GM19193 (cell line): Measurements from ENCODE around the gene ZNF784.

Experiments
- POLR2A ChIP-seq: IDR thresholded peaks from 4 replicates; pipeline ENCODE4 v1.6.1; 2011; ENCODE audit not compliant: insufficient read depth, insufficient read length; ENCODE audit errors: extremely low read depth

The ZNF784 gene

DNA sequence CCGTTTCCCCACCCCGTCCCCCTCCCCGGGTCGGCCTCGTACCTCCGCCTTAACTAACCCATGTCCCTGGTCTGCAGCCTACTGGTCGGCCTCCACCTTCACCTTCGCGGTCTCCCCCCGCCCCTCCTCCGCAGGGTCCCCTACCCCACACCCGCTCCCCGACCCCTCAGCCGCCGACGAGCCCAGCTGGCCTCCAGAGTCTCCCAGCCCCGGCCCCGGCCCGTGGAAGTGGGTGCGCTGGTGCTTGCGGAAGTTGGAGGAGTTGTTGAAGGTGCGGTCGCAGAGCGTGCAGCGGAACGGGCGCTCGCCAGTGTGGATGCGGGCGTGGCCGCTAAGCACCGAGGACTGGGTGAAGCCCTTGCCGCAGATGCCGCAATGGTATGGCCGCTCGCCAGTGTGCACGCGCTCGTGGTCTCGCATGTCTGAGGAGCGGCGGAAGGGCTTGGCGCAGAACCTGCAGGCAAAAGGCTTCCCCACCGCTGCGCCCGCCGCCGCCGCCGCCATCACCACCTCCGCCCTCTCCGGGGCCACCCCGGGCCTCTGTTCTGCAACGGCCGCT, 2.6 kb downstream of the ZNF784 start:
- peak; percentile 6 for TF ChIP-seq POLR2A

DNA sequence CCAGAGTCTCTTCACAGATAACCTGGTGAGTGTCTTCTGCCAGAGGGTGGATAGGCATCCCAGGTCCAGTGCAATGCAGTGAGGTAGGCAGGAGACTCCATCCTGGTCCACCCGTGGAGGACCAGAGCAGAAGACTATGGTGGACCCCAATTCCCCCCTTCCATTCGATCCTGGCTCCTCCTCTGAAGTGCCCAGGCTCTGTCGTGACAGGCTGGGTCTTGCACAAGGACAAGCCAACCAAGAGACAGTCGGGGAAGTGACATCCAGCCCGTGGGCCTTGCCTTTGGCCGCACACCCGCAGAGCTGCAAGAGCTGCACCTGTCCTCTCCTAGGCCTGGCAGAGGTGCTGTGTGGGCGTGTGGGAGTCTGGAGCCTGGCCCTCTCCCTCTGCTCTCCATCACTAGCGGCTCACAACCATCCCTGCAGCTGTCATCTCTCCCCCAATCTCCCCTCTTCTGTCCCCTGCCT, 3.1 kb downstream of the ZNF784 start:
- no peak for TF ChIP-seq POLR2A

DNA sequence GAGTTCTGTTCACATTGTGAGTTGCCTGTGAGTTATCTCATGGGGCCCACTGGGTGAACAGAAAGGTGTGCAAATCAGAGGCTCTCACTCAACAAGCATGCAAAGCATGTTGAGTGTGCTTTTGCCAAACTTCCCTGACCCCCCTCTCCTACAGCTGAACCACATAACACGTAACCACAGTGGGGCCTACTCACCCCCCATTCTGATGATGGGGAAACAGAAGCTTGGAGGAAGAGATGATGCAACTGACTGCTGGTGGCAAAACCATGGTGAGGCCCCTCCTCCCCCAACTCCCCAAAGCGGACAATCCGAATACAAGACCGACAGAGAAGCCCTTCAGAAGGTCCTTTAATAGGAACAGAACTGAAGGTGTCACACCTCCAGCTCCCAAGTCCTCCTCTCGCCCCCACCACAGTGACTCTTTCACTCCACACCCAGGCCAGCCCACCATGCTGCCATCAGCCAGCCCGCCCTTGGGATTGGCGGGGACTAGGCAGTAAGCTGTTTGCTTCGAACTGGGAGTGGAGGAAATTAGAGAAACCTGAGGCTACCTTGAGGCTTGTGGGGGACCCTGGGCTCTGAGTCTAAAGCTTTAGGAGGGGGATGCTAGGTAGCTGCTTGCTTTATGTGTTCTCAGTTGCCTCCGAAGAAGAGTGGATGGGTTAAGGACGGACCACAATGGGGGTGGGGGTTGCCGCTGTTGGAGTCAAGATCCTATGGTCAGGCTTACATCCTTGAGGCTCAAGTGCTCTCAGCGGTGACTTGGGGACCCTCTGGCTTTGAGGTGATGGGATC, 3.8 kb downstream of the ZNF784 start:
- TF ChIP-seq POLR2A = no peak

DNA sequence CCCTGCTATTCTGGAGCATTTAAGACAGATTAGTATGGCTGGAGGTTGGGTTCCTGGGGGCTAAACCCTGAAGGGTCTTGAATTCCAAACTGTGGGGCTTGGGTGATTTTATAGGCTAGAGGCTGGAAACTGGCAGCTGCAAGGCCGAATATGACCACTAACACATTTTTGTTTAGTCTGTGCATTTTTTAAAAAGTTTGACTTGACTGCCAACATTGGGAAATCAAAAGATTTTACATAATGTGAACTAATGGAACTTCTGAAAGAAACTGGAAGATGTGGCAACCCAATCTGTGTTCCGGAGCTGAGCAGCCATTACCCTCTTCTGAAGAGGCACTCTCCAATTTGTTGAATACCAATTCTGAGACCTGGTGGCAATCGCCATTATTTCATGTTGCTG, 5.1 kb downstream of the ZNF784 start:
- TF ChIP-seq POLR2A = no peak

DNA sequence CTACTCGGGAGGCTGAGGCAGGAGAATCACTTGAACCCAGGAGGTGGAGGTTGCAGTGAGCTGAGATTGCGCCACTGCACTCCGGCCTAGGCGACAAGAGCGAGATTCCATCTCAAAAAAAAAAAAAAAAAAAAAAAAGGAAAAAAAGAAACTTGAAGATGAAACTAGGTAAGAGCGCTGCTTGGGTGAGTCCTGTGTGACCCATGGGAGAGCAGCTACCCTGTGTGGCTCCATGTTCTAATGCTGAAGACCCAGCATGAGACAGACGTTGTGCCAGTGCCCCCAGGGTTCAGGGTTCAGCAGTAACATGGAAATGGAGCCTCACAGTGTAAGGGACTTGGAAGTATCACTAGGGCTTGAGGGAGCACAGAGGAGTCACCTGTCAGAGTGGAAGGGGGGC, 5.9 kb downstream of the ZNF784 start:
- TF ChIP-seq POLR2A = no peak

DNA sequence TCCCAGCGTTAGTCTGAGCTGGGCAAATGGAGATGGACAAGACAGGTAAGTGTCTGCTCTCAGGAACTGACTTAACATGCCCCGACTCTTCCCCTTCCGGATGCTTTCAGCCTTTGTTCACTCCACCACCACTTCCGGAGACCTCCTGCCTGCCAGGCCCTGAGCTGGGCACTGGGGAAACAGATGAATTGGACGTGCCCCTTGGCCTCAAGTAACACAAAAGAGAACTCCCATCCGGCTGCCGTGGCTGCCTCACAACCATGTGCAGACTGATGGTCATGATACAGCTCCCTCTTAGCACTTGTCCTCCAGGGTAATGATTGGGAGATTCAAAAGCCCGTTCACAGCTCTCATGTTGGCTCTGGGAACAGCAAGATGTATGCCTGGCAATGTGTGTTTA, 6.9 kb downstream of the ZNF784 start:
- TF ChIP-seq POLR2A = no peak

DNA sequence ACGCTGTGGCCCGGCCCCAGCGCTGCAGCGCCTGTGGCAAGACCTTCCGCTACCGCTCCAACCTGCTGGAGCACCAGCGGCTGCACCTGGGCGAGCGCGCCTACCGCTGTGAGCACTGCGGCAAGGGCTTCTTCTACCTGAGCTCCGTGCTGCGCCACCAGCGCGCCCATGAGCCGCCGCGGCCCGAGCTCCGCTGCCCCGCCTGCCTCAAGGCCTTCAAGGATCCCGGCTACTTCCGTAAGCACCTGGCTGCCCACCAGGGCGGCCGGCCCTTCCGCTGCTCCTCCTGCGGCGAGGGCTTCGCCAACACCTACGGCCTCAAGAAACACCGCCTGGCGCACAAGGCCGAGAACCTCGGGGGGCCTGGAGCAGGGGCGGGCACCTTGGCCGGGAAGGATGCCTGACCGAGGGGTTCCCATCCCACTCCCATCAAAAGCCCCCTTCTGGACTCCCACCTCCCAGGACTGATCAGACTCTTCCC, 7.9 kb downstream of the ZNF784 start:
- no peak for TF ChIP-seq POLR2A

DNA sequence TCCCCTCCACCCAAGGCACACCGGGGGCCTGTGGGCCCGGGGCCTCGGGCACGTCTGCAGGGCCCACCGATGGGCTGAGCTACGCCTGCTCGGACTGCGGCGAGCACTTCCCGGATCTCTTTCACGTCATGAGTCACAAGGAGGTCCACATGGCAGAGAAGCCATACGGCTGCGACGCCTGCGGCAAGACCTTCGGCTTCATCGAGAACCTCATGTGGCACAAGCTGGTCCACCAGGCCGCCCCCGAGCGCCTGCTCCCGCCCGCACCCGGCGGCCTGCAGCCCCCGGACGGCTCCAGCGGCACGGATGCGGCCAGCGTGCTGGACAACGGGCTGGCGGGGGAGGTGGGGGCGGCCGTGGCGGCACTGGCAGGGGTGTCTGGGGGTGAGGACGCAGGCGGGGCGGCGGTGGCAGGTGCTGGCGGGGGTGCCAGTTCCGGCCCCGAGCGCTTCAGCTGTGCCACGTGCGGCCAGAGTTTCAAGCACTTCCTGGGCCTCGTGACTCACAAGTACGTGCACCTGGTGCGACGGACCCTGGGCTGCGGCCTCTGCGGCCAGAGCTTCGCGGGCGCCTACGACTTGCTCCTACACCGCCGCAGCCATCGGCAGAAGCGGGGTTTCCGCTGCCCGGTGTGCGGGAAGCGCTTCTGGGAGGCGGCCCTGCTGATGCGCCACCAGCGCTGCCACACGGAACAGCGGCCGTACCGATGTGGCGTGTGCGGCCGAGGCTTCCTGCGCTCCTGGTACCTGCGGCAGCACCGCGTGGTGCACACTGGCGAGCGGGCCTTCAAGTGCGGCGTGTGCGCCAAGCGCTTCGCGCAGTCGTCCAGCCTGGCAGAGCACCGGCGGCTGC, 8.6 kb downstream of the ZNF784 start:
- TF ChIP-seq POLR2A = no peak

DNA sequence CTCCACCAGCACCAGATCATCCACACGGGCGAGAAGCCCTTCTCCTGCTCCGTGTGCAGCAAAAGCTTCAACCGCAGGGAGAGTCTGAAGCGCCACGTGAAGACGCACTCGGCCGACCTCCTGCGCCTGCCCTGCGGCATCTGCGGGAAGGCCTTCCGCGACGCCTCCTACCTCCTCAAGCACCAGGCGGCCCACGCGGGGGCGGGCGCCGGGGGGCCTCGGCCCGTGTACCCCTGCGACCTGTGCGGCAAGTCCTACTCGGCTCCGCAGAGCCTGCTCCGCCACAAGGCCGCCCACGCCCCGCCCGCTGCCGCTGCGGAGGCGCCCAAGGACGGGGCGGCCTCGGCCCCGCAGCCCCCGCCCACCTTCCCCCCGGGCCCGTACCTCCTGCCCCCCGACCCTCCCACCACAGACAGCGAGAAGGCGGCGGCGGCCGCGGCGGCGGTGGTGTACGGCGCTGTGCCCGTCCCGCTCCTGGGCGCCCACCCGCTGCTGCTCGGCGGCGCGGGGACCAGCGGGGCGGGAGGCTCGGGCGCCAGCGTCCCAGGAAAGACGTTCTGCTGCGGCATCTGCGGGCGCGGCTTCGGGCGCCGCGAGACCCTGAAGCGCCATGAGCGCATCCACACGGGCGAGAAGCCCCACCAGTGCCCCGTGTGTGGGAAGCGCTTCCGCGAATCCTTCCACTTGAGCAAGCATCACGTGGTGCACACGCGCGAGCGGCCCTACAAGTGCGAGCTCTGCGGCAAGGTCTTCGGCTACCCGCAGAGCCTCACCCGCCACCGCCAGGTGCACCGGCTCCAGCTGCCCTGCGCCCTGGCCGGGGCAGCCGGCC, 9.4 kb downstream of the ZNF784 start:
- no peak for TF ChIP-seq POLR2A

DNA sequence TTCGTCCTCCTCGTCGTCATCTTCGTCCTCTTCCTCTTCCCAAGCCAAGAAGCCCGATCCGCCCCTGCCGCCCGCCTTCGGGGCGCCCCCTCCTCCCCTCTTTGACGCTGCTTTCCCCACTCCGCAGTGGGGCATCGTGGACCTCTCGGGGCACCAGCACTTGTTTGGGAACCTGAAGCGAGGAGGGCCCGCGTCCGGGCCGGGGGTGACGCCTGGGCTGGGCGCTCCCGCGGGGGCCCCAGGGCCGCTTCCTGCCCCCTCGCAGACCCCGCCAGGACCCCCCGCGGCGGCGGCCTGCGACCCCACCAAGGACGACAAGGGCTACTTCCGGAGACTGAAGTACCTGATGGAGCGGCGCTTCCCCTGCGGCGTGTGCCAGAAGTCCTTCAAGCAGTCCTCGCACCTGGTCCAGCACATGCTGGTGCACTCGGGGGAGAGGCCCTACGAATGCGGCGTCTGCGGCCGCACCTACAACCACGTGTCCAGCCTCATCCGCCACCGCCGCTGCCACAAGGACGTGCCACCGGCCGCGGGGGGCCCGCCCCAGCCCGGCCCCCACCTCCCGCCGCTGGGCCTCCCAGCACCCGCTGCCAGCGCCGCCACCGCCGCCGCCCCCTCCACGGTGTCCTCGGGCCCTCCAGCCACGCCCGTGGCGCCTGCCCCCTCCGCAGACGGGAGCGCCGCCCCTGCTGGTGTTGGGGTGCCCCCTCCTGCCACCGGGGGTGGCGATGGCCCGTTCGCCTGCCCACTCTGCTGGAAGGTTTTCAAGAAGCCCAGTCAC, 10.2 kb downstream of the ZNF784 start:
- no peak for TF ChIP-seq POLR2A

DNA sequence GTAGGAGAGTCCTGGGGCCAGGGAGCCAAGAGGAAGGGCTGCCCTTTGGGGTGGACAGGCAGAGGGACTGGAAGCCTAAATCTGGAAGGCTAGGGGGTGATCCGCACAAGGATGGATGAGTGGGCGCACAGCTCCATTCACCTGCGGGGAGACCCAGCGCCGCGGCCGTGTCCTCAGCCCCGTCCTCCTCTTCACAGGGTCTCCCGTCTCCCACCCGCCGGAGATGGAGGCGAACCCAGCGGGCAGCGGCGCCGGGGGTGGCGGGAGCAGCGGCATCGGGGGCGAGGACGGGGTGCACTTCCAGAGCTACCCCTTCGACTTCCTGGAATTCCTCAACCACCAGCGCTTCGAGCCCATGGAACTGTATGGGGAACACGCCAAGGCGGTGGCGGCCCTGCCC, 11.0 kb downstream of the ZNF784 start:
- no peak for TF ChIP-seq POLR2A

DNA sequence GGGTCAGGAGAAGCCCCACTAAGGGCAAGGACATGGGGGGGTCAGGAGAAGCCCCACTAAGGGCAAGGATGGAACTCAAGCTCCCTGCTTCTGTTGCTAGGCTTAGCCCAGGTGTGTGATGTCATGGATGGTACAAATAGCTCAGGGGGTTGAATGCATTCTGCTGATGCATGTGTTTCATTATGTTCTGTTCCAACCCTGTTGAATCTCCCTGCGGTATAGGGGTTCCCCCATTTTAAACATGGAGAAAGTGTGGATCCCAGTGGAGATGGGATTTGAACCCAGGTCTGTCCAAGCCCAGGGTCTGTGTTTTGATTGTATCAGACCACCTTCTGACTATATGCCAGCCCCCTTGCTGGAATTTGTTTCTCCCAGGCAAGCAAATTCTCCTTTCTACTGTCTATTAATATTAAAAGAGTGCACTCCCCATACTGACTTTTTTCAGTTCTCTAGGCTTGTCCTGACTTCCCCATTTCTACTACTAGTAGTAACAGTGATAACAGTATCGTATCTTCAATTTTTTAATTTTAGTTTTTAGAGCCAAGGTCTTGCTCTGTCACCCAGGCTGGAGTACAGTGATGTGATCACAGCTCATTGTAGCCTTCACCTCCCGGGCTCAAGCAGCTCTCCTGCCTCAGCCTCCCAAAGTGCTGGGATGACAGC, 12.3 kb downstream of the ZNF784 start:
- TF ChIP-seq POLR2A = no peak

DNA sequence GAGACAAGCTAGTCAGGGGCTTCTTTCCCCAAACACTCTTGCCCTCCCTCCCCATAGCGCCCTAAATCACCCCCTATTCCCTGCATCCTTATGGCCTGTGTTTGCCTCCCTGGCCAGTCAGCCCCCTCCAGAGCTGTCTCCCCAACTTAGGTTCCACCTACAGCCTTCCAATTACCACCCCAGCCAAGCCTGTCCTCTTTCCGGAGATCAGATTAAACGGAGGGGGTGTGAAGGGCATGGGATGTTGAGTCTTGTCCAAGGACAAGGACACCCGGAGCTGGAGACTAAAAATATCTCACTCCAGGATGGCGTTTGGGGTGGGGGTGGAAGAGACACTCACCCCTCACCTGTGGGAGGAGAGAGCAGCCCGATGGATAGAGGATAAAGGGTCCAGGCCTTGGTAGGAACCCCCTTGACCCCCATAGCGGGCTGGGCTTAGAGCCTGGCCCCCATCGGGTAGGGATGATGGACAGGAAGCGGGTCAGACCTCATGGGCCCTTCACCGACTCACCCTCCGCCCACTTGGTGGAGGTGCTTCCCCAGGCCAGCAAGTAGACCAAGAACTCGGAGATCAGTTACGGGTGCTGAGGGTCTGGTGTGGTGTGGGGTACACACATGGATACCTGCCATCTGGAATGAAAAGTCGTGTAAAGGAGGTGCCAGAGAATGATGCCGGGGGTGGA, 12.9 kb downstream of the ZNF784 start:
- TF ChIP-seq POLR2A = no peak

DNA sequence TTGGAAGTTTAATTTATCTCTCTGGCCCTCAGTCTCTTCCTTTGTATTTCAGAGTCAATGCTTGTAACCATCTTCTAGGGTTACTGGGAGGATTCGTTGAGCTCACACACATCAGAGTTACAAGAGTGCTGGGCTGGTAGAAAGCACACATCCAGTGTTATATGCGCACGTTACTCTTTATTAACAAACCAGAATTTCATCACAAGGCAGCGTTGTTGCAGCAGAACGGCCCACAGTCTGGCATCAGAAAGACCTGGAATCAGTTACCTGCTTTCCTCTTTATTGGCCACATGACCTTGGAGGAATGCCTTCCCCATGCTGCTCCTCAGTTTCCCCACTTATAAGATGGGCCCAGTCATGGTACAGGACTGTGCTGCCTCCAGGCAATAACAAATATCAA, 15.0 kb downstream of the ZNF784 start:
- no peak for TF ChIP-seq POLR2A

DNA sequence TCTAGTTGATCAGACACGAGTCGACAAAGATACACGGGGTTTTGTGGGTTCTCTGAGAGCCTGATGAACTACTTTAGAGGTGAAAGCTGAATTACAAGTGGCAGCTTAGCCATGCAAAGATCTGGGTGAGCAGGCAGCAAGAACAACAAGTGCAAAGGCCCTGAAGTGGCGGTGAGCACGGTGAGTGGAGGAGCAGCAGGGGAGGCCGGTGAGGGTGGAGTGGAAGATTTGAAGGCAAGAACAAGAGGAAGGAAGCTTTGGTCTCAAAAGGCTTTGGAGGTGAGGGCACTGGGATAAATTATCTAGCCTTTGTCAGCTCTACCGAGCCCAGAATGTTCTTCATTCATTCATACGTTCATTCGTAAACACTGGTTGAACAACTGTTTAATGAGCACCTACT, 17.5 kb downstream of the ZNF784 start:
- TF ChIP-seq POLR2A = no peak
